GM21723 (cell line): Measurements from ENCODE around the gene ADAMTSL4.
A peak's percentile ranks its signal among the peaks of the same experiment; 100 is the strongest.
"Not testable (repeated sequence)": the region's sequence is repeated elsewhere in the genome, so short reads cannot be mapped to it uniquely, and the experiment has no call there.

Experiments
- ATAC-seq: cut with Tn5 transposase; IDR thresholded peaks from one replicate; pipeline ENCODE4 v1.9.1; 2021; ENCODE audit warnings: mild to moderate bottlenecking, moderate library complexity; ENCODE audit not compliant: unreplicated experiment

The ADAMTSL4 gene

DNA sequence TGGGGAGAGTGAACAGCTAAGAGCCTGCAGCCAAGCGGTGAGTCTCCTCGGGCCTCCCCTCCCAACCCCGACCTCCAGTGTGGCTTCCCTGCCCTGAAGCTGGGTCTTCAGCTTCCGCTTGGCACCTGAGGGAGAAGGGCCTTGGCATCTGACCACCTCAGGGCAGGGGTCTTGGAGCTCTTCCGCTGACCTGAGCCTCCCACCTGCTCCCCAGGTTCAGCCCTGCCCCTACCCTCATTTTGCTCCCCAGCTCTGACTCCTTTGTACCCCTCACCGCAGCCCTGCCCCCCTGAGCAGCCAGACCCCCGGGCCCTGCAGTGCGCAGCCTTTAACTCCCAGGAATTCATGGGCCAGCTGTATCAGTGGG is 4.9 kb downstream of the ADAMTSL4 start:
- ATAC-seq, result no peak

GRCh38 chr1:150555198-150555970 is 6.2 kb downstream of the ADAMTSL4 start:
- ATAC-seq, result no peak

DNA sequence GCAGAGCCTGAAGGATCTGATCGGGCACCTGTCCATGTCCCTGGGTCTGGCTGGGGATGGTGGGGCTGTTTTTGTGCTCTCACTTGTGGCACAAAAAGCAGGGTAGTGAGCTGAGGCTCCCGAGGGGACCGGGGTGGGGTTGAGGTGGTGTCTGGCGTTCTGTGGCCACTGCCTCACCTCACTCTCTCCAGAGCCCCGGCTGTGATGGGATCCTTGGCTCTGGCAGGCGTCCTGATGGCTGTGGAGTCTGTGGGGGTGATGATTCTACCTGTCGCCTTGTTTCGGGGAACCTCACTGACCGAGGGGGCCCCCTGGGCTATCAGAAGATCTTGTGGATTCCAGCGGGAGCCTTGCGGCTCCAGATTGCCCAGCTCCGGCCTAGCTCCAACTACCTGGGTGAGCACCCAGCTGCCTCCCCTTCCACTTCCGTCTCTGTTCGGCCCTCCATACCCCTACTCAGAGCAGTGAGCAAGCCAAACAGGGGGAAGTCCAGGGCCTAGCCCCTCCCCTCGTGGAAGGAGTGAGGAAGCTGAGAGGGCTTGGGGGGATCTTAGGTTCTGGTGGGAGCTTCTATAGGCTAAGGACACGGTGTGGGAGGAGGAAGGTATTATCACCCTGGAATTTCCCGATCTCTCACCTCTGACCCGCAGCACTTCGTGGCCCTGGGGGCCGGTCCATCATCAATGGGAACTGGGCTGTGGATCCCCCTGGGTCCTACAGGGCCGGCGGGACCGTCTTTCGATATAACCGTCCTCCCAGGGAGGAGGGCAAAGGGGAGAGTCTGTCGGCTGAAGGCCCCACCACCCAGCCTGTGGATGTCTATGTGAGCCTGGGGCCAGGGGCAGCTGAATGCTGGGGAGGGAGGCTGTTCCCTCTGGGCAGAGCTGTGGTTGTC is 7.0 kb downstream of the ADAMTSL4 start:
- ATAC-seq, result no peak

GRCh38 chr1:150557065-150557600 is 7.9 kb downstream of the ADAMTSL4 start:
- ATAC-seq, result no peak

- ATAC-seq, result no peak
Measured at GRCh38 chr1:150557813-150558212, 8.6 kb downstream of the ADAMTSL4 start.

GRCh38 chr1:150558303-150558704 is 9.1 kb downstream of the ADAMTSL4 start:
- ATAC-seq, result no peak

- no peak for ATAC-seq
Measured at GRCh38 chr1:150558761-150559655, 9.8 kb downstream of the ADAMTSL4 start.

- no peak for ATAC-seq
Measured at GRCh38 chr1:150559656-150560010, 10.4 kb downstream of the ADAMTSL4 start.

DNA sequence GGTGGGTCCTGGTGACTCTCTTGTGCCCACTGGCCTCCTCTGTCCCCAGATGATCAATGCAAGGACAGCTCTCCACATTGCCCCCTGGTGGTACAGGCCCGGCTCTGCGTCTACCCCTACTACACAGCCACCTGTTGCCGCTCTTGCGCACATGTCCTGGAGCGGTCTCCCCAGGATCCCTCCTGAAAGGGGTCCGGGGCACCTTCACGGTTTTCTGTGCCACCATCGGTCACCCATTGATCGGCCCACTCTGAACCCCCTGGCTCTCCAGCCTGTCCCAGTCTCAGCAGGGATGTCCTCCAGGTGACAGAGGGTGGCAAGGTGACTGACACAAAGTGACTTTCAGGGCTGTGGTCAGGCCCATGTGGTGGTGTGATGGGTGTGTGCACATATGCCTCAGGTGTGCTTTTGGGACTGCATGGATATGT is 10.8 kb downstream of the ADAMTSL4 start:
- ATAC-seq, result no peak

DNA sequence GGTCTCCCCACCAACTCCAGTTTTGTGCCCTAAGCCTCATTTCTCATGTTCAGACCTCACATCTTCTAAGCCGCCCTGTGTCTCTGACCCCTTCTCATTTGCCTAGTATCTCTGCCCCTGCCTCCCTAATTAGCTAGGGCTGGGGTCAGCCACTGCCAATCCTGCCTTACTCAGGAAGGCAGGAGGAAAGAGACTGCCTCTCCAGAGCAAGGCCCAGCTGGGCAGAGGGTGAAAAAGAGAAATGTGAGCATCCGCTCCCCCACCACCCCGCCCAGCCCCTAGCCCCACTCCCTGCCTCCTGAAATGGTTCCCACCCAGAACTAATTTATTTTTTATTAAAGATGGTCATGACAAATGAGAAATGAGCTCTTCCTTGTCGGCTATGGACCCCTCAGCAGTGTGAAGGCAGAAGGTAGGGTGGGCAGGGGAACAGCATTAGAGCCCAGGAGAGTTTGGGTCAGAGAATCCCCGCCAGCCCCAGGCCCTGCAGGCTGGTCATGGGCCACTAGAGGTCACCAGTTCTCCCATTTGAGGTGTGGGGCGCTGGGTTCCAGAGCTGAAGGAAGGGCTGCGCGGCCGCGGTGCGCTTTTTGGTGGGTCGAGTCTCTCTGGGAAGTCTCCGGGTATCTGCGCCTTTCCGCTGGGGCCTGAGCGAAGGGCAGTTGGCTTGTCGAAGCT is 11.5 kb downstream of the ADAMTSL4 start:
- peak; percentile 37 for ATAC-seq

DNA sequence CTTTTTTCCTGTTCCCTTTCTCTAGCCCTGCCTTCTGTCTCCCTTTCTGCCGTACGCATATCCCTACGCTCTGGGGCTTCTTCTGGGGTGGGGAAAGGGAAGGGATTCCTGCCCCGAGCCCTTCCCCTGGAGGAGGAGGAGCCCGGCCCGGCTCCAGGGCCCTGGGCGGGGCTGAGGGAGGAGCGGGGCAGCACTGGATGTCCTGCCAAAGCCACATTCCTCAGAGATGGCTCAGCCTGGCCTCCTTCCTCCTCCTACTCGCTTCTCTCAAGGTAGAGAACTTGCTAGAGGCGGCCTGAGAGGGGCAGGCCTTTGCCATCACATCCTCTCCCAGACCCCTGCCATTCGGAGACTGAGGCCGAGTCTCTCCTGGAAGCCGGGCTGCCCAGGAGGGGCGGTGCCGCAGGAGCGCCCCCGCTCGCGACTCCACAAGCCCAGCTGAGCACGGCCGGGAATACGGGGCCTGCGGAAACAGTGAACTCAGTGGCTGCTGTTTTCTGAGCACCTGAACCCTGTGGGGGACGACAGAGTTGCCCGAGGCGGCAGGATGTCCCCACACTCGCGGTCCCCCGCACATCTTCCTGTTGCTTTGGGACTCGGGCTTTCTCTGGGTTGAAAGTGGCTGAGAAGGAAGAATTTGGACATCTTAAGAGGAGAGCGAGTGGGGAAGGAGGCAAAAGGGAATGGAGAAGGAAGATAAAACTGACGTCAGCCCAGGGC is 12.2 kb downstream of the ADAMTSL4 start:
- peak; percentile 21 for ATAC-seq

DNA sequence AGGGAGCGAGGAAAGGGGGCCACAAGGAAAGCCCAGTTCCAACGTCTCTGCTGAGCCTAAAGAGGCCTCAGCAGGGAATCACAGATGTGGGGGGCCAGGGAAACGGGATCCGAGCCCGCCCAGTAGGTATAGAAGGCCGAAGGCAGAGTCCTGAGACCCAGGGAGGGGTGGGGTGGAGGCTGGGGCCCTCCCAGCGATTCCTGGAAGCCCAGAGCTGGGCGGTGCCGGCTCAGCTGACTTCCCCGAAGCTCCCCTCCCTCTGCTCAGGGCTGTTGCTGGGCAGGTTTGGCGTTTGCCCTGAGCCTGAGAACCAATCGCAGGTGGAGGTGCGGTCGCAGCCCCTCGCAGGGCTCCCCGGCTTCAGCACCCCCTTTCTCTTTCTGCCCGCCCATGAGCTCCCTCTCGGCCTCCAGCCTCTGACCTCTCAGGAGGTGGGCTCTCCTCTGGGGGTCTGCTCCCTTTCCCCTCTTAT is 12.8 kb downstream of the ADAMTSL4 start:
- peak; percentile 39 for ATAC-seq

- ATAC-seq, result peak; percentile 35
Measured at GRCh38 chr1:150562446-150563339, 13.5 kb downstream of the ADAMTSL4 start.

DNA sequence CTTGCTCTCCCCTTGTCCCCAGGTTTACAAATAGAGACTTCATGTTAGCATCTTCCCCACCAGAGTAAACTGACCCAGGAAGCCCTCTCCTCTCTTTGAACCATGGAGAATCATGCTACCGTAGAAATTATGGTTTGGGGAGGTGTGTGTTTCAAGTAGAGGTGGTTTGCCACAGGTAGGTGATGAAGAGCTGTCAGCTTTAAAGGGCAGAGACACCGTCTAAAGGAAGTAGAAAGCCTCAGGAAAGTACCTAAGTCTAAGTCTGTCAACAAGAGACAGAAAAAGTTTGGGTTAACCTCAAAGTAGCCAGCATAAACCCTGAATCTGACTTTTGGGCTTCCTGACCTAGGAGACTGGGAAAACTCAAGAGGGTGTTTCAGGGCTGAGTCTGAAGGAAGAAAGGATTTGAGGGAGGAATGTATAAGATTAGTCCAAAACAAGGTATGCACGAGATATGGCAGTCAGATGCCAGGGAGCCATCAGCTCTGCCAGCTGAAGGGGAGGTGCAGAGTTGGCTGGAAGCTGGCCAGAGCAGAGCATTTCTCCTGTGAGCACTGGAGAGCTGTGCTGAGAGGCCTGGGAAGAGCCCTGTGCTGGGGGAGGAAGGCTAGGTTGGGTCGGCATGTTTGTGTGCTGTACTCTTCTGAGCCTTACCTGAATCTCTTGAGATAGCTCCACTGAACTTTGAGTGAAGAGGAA is 14.3 kb downstream of the ADAMTSL4 start:
- no peak for ATAC-seq

DNA sequence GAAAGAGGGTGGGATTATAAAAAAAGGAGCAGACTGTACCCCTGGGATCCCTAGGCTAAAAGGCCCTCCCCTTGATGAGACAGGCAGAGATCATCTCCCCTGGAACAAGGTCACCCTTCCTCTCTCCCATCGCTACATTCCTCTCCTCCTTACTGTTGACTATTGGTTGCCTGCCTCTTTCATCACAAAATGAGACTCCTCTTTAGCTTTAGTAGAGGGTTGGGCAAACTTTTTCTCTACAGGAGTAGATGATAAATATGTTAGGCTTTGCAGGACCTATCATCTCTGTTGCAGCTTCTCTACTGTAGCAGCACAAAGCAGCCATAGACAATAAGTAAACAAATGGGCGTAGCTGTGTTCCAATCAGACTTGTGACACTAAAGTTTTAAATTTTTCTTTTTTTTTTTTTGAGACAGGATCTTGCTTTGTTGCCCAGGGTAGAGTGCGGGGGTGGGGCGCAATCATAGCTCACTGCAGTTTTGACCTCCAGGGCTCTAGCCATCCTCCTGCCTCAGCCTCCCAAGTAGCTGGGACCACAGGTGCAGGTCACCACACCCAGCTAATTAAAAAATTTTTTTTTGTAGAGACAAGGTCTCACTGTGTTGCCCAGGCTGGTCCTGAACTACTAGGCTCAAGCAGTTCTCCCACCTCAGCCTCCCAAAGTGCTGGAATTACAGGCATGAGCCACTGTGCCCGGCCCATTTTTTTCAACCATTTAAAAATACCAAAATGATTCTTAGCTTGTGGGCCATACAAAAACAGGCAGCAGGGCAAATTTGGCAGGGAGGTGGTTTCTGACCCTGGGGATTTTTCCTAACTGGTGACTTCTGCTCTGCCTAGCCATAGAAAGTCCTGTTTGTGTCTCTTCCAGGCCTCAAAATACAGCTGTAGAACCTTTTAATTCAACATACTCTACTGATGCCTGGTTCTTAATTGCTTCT is 15.1 kb downstream of the ADAMTSL4 start:
- ATAC-seq, result no peak

GRCh38 chr1:150565240-150565991 is 16.2 kb downstream of the ADAMTSL4 start:
- ATAC-seq, result not testable (repeated sequence)
